Mesothelial cell of epicardium (in vitro differentiated cells): Measurements from ENCODE around the gene HADH. TPM values are rescaled to one million over a fixed set of nuclear protein-coding genes. Genes with fewer than 3 reads are reported as not detected.
"Not testable (repeated sequence)": the region's sequence is repeated elsewhere in the genome, so short reads cannot be mapped to it uniquely, and the experiment has no call there.

Experiments
- DNase-seq, 2 experiments: peaks; one replicate each; pipeline ENCODE4 v3.0.0; 2021; ENCODE audit warnings: low spot score in 2 of 2; ENCODE audit not compliant: unreplicated experiment in 2 of 2
- H3K27ac Mint-ChIP-seq: 2 replicates; pipeline ENCODE4 v1.8.0; 2021; ENCODE audit warnings: mixed read lengths
- H3K27me3 Mint-ChIP-seq: 2 replicates; pipeline ENCODE4 v1.8.0; 2021; ENCODE audit warnings: low read depth, mixed read lengths
- H3K36me3 Mint-ChIP-seq: 2 replicates; pipeline ENCODE4 v1.8.0; 2021; ENCODE audit warnings: mixed read lengths
- H3K4me1 Mint-ChIP-seq: 2 replicates; pipeline ENCODE4 v1.8.0; 2021; ENCODE audit warnings: mixed read lengths
- H3K4me3 Mint-ChIP-seq: 2 replicates; pipeline ENCODE4 v1.8.0; 2021; ENCODE audit warnings: mild to moderate bottlenecking, moderate library complexity, mixed read lengths
- H3K9me3 Mint-ChIP-seq: 2 replicates; pipeline ENCODE4 v1.8.0; 2021; ENCODE audit warnings: mixed read lengths
- CTCF ChIP-seq: fragments of 200-600 bp; sonication (generic); IDR thresholded peaks from one replicate; pipeline ENCODE4 v1.5.0; 2021; ENCODE audit warnings: antibody characterized with exemption; ENCODE audit not compliant: unreplicated experiment
- total RNA-seq: library from RNA; stranded (reverse); gene quantifications from 3 replicates; pipeline ENCODE4 v1.2.1, GENCODE V29; 2021

The HADH gene
- total RNA-seq, 1 donor from 2014 or later: 51.9 TPM

GRCh38 chr4:108049406-108049805, 59.7 kb downstream of the HADH start:
- H3K4me3 Mint-ChIP-seq: no peak overlapping the region
- no peak for DNase-seq
- no peak for TF ChIP-seq CTCF
- peak overlapping the region; percentile 28 for H3K27ac Mint-ChIP-seq
- H3K4me1 Mint-ChIP-seq: peaks cover 23% of the 10 kb centered on the region
- peaks cover 20% of the 10 kb centered on the region for H3K36me3 Mint-ChIP-seq
- no peaks in the 10 kb centered on the region for H3K27me3 Mint-ChIP-seq
- H3K9me3 Mint-ChIP-seq: no peaks in the 10 kb centered on the region

GRCh38 chr4:108050166-108051111, 60.8 kb downstream of the HADH start:
- Mint-ChIP-seq H3K4me1 (peaks cover 18% of the 10 kb centered on the region), H3K36me3 (peaks cover 20% of the 10 kb centered on the region)
- H3K27me3 Mint-ChIP-seq, DNase-seq, H3K4me3 Mint-ChIP-seq, H3K27ac Mint-ChIP-seq, H3K9me3 Mint-ChIP-seq: not testable (repeated sequence)

GRCh38 chr4:108051343-108051742, 61.7 kb downstream of the HADH start:
- no peaks in the 10 kb centered on the region for H3K9me3 Mint-ChIP-seq
- H3K27ac Mint-ChIP-seq: no peak overlapping the region
- no peaks in the 10 kb centered on the region for H3K27me3 Mint-ChIP-seq
- no peak for DNase-seq
- TF ChIP-seq CTCF: no peak
- H3K36me3 Mint-ChIP-seq: peaks cover 16% of the 10 kb centered on the region
- peaks cover 10% of the 10 kb centered on the region for H3K4me1 Mint-ChIP-seq
- no peak overlapping the region for H3K4me3 Mint-ChIP-seq

- no peaks in the 10 kb centered on the region for H3K27me3 Mint-ChIP-seq
- TF ChIP-seq CTCF: no peak
- peaks cover 6% of the 10 kb centered on the region for H3K4me1 Mint-ChIP-seq
- H3K4me3 Mint-ChIP-seq: no peak overlapping the region
- H3K9me3 Mint-ChIP-seq: no peaks in the 10 kb centered on the region
- H3K36me3 Mint-ChIP-seq: peaks cover 12% of the 10 kb centered on the region
- H3K27ac Mint-ChIP-seq: no peak overlapping the region
- no peak for DNase-seq
Measured at GRCh38 chr4:108052558-108053120, 63.0 kb downstream of the HADH start.

DNA sequence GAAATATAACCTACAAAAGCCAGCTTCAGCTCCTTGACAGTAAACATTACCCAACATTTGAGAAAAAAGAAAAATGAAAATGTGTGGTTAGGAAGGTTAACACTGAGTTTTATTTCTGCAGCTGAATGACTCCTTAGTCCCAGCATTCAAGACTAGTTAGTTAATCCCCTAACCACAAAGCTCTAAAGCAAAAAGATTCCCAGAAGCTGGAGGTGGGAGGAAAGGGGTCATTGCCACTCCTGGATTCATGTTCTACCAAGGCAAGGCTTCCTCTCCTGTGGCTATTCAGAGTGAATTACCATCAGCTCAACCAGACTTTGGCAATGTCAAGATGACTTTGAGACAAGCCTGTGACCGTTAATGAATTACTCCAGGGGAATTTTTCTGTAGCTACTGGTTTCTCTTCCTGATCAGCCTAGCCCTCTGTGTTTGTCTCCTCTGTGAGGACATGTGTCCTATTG, 63.6 kb downstream of the HADH start:
- H3K36me3 Mint-ChIP-seq: peaks cover 12% of the 10 kb centered on the region

More for the DNA sequence above, 63.6 kb downstream of the HADH start:
- H3K27me3 Mint-ChIP-seq: no peaks in the 10 kb centered on the region
- H3K9me3 Mint-ChIP-seq: no peaks in the 10 kb centered on the region
- H3K4me1 Mint-ChIP-seq: peaks cover 6% of the 10 kb centered on the region
- no peak for DNase-seq
- H3K4me3 Mint-ChIP-seq: no peak overlapping the region
- H3K27ac Mint-ChIP-seq: no peak overlapping the region
- TF ChIP-seq CTCF: no peak
